Cardiac fibroblast (primary cell): Measurements from ENCODE around the gene ARHGEF17.

Experiments
- DNase-seq, 2 donors: peaks; one replicate each; pipeline versions ENCODE4 v3.0.0 to v3.0.0-alpha.2; 2010; ENCODE audit warnings: low read depth in 2 of 2
- H3K4me3 ChIP-seq, 2 donors: replicated peaks in 1 of 2; 1 replicate in 1 of 2; 2 replicates in 1 of 2; pipeline ENCODE4 v1.5.1; 2011; ENCODE audit warnings: low read depth in 2 of 2, low read length in 2 of 2, mild to moderate bottlenecking in 2 of 2, moderate library complexity in 1 of 2
- TF ChIP-seq, protein P1 (sequence below): IDR thresholded peaks from one replicate; pipeline ENCODE4 v1.5.1; 2011; ENCODE audit warnings: low read depth, mild to moderate bottlenecking, low read length, inconsistent platforms

Gene ARHGEF17

DNA sequence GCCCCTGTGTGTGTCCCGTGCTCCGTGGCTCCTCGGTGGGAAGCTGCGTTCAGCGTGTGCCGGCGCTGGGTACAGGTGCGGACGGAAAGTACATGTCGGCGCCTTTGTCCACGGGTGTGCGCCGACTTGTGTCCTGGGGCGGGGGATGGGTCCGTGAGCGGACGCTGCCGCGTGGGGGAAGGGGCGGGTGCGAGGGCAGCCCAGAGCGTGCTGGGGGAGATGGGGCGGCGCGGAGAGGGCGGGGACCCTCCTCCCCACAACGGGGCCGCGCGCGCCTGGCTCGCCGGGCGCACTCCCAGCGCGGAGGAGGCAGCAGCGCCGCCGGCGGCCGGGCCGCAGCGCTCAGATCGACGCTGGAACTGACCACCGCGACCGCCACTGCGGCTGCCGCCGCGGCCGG is 34.6 kb downstream of the ARHGEF17 start:
- H3K4me3 ChIP-seq = peak overlapping the region in 1 of 2 donors; percentile 11
- TF ChIP-seq, protein P1, sequence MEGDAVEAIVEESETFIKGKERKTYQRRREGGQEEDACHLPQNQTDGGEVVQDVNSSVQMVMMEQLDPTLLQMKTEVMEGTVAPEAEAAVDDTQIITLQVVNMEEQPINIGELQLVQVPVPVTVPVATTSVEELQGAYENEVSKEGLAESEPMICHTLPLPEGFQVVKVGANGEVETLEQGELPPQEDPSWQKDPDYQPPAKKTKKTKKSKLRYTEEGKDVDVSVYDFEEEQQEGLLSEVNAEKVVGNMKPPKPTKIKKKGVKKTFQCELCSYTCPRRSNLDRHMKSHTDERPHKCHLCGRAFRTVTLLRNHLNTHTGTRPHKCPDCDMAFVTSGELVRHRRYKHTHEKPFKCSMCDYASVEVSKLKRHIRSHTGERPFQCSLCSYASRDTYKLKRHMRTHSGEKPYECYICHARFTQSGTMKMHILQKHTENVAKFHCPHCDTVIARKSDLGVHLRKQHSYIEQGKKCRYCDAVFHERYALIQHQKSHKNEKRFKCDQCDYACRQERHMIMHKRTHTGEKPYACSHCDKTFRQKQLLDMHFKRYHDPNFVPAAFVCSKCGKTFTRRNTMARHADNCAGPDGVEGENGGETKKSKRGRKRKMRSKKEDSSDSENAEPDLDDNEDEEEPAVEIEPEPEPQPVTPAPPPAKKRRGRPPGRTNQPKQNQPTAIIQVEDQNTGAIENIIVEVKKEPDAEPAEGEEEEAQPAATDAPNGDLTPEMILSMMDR = no peak
- DNase-seq = no peak

DNA sequence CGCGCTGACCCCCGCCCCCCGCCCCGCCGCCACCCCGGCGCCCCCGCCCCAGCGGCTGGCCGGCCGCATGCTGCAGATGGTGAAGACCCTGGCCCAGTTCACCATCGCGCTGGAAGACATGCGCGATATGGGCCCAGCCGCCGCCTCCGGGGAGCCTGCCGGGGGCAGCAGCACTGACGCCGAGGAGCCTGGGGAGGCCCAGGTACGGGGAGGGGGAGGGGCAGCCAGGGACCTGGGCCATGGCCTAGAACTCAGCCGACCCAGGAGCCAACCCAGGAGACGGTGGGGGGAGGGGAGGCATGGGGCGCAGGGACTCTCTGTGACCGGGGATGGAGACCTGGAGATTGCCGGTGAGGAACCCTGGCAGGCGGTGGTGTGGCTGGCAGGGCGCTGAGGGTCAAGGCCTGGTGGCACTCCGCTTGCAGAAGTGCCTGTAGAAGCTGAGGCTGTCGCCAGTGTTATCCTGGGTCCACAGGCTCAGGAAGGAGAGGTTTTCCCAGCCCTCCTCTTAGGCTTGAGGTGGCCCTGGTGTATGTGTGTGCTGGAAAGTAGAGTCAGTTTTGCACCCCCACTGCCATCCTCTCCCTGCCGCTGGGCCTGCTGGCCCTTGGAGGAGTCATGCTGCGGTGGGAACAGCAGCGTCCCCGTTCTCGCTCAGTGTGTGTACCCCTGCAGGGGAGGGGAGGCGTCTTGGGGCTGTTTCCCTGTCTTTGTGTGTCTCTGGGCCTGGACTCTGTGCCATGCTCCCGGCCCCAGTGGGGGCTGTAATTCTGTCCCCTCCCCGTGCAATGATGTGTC is 35.2 kb downstream of the ARHGEF17 start:
- TF ChIP-seq, protein P1 = no peak
- H3K4me3 ChIP-seq = no peak overlapping the region
- no peak for DNase-seq

DNA sequence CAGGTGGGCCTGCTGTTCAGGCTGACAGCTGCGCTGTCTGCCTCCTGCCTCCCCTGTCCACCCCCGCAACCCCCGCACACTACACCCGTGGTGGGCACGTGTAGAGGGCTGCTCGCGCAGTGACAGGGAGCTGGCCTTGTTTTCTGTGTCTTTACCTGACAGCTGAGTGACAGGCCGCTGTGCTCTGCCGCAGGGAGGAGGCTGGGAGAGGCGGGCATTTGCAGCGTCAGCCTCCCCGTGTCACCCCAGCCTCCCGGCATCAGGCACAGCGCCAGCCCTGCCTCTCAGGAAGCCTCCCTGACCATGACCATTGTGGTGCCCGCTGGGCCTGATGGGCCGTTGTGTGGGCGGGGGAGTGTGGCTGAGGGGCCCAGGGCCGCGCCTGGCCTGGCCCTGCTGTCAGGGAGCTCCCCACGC is 36.1 kb downstream of the ARHGEF17 start:
- TF ChIP-seq, protein P1 = no peak
- no peak for DNase-seq
- no peak overlapping the region for H3K4me3 ChIP-seq

DNA sequence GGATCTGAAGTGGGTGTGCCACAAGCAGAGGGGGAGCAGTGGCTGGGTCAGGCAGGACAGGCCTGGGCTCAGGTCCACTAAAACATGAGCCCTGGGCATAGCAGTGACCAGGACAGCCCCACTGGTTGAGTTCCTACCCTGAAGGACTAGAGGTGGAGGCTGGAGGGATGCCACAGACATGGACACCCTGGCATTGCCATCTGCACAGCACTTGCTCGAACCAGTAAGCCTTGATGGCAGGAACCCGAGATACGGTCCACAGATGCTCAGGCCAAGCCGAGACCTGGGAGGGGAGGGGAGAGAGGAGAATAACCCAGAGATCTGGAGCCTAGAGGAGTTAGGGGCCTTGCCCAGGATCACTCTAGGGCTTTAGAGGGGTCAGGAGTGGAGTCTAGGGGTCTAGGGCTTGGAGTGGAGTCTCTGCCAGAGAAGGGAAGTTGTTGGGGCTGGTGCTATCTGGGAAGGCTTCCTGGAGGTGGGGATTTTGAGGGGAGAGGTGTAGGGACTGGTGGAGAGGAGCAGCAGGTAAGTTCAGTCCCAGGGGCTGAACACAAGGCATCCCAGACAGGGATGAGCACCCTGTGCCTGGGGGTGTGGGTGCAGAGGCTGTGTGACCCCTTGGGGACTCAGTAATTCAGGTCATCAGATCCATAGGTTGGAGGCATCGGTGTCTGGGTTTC is 37.5 kb downstream of the ARHGEF17 start:
- TF ChIP-seq, protein P1 = no peak
- no peak for DNase-seq
- no peak overlapping the region for H3K4me3 ChIP-seq

DNA sequence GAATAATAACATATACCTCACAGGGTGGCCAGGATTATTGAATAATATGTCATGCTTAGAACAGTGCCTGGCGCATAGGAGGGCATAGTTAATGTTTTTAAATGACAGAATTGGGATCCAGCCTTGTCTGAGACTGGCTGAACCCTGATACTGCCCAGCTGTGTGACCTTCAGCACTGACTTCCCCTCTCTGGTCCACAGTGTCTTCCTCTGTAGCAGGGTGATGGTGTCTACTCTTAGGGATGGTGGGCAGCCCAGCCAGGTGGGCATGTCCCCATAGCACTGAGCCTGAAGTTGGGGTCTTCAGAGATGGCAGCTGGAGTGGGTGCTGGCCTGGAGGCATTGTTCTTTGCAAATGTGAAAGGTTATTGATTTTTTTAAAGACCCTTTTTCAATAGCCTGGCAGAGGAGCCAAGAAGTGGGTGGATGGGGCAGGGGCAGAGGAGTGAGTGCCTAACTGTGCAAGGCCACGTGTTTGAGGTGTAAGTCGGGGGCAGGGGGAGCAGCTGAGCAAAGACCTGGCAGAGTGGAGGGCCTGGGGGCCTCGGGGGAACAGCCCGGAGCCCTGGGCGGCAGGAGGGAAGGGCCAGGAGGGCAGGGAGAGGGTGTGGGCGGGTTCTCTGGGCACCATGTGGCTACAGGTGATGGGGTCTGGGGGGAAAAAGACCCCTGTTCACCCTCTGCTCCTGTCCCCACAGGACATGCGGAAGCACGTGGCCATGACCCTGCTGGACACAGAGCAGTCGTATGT is 38.3 kb downstream of the ARHGEF17 start:
- TF ChIP-seq, protein P1 = no peak
- no peak for DNase-seq
- no peak overlapping the region for H3K4me3 ChIP-seq

DNA sequence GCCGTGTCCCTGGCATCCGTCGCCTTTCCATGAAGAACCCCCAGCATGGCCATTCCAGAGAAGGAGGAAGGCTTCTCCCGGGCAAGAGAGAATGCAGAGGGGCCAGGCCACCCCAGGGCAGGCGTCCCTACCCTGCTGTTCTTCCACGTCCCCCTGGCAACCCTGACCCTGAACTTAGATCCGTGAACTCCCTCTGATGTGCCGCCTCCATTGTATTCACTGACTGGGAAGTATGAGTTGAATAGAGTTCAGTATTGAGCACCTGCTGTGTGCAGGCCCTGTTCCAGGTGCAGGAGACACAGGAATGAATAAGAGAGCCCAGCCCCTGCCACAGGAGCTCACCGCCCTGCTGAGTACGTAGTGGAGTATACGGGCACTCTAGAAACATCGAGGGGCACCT is 39.0 kb downstream of the ARHGEF17 start:
- no peak for DNase-seq
- TF ChIP-seq, protein P1 = no peak
- H3K4me3 ChIP-seq = no peak overlapping the region
